Activated naive CD4-positive, alpha-beta T cell treated with anti-CD3 and anti-CD28 coated beads for 36 hours (primary cell): Measurements from ENCODE around the gene KIF27. TPM values are rescaled to one million over a fixed set of nuclear protein-coding genes. Genes with fewer than 3 reads are reported as not detected.
"Not testable (repeated sequence)": the region's sequence is repeated elsewhere in the genome, so short reads cannot be mapped to it uniquely, and the experiment has no call there.

Source experiments
- CTCF ChIA-PET: fragments of 350-600 bp; sonication (Branson Sonifier 250); formaldehyde crosslinking; loops from one replicate; lab custom pipeline; 2021; ENCODE audit warnings: antibody characterized with exemption; lab: Charles Lee
- DNase-seq: peaks from one replicate; pipeline ENCODE4 v3.0.0-alpha.2; 2020
- H3K27ac Mint-ChIP-seq: one replicate; pipeline ENCODE4 v1.8.0; 2021; ENCODE audit warnings: mild to moderate bottlenecking, mixed read lengths
- H3K27me3 Mint-ChIP-seq: one replicate; pipeline ENCODE4 v1.8.0; 2021; ENCODE audit warnings: low read depth, mixed read lengths
- H3K36me3 Mint-ChIP-seq: one replicate; pipeline ENCODE4 v1.8.0; 2021; ENCODE audit warnings: low read depth, mixed read lengths
- H3K4me1 Mint-ChIP-seq: one replicate; pipeline ENCODE4 v1.8.0; 2021; ENCODE audit warnings: low read depth, mixed read lengths
- H3K4me3 Mint-ChIP-seq: one replicate; pipeline ENCODE4 v1.8.0; 2021; ENCODE audit warnings: mild to moderate bottlenecking, moderate library complexity, mixed read lengths
- H3K9me3 Mint-ChIP-seq: one replicate; pipeline ENCODE4 v1.8.0; 2021; ENCODE audit warnings: mixed read lengths
- intact Hi-C: fragments of 100-400 bp; cut with micrococcal nuclease; formaldehyde crosslinking; loops from one replicate; pipeline ENCODE4 v1.15.1; 2023
- total RNA-seq, 2 experiments: library from RNA; stranded (reverse); gene quantifications; one replicate each; pipeline ENCODE4 v1.2.3, GENCODE V29; 2021

KIF27 gene
- total RNA-seq, 2 experiments from 2014 or later = 2.7 to 3.8 TPM

GRCh38 chr9:83956436-83957247 lies 35.4 kb upstream of the KIF27 start:
- CTCF ChIA-PET = no interaction called here
- H3K27me3 Mint-ChIP-seq = no peaks in the 10 kb centered on the region
- peak overlapping the region; percentile 87 for H3K27ac Mint-ChIP-seq
- intact Hi-C loops = loop anchor here (1.0 kb wide), 2 partner anchors 24 to 35 kb away; partner anchors contain the start of genes HNRNPK, KIF27 and RMI1
- peaks cover 15% of the 10 kb centered on the region for H3K36me3 Mint-ChIP-seq
- H3K4me1 Mint-ChIP-seq = peaks cover 15% of the 10 kb centered on the region
- peak; percentile 75 for DNase-seq
- H3K4me3 Mint-ChIP-seq = peak overlapping the region; percentile 97
- H3K9me3 Mint-ChIP-seq = no peaks in the 10 kb centered on the region

DNA sequence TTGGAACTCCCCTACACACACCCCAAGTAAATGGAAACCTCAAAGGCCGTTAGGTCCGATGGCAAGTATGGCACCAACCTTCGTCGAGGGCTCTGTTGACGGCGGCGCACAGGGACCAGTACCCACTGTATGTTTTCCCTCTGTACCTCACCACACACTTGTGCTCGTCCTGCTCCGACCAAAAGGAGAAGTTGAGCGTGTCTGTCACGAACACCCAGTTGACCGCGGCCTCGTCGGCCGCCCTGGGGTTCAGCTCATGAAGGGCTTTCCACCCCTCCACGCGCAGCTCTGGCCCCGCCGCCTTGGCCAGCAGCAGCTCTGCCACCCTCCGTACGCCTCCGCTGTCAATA lies 34.8 kb upstream of the KIF27 start:
- peak; percentile 48 for DNase-seq
- Mint-ChIP-seq H3K9me3 (no peaks in the 10 kb centered on the region), H3K27ac (peak overlapping the region; percentile 87), H3K36me3 (peaks cover 17% of the 10 kb centered on the region), H3K4me3 (peak overlapping the region; percentile 97), H3K27me3 (no peaks in the 10 kb centered on the region), H3K4me1 (peaks cover 15% of the 10 kb centered on the region)
- CTCF ChIA-PET = no interaction called here
- intact Hi-C loops = loop anchor here (1.0 kb wide), 2 partner anchors 24 to 35 kb away; partner anchors contain the start of genes HNRNPK, KIF27 and RMI1

GRCh38 chr9:83948096-83948495 lies 26.9 kb upstream of the KIF27 start:
- H3K4me3 Mint-ChIP-seq, intact Hi-C loops, H3K27me3 Mint-ChIP-seq, DNase-seq, CTCF ChIA-PET, H3K27ac Mint-ChIP-seq, H3K4me1 Mint-ChIP-seq, H3K9me3 Mint-ChIP-seq: not testable (repeated sequence)
- H3K36me3 Mint-ChIP-seq = peaks cover 27% of the 10 kb centered on the region

DNA sequence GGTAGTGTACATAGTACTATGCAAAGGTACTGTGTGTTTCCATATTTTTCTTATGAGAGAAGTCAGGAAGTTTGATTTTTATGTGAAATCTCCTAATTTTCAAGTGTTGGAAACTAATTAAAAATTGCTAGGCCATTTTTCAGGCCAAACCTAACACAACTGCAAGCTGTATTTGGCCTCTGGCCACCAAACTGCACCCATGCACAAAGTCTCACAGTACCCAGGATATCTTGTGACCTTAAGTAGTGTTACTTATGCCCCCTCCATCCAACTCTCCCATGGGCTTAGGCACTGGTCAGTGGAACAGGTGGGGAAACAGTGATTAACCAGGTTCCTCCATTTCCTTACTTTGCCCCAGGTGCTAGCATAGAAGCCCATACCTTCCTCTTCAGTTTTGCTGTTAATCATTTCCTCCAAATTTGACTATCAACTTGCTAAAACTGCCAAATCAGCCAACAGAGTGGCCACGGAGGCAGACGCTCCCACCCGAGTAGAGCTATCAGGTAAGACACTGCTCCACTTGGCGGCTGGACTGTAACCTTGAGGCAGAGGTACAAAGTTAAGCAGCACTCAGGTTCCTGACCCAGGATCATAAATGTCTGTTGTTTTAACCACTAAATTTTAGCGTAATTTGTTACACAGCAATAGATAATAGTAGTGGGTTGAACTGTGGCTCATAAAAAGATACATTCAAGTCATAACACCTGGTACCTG lies 19.5 kb upstream of the KIF27 start:
- Mint-ChIP-seq H3K36me3 (peaks cover 19% of the 10 kb centered on the region), H3K4me1 (no peaks in the 10 kb centered on the region), H3K27ac (peak overlapping the region; percentile 53), H3K27me3 (no peaks in the 10 kb centered on the region), H3K4me3 (no peak overlapping the region), H3K9me3 (no peaks in the 10 kb centered on the region)
- intact Hi-C loops = no loop called here
- no peak for DNase-seq
- CTCF ChIA-PET = interaction anchor here (0.5 to 2.5 kb wide), 5 partner anchors 12 to 323 kb away, joined by 3 to 11 read pairs (median 5); no protein-coding TSS in a partner anchor

DNA sequence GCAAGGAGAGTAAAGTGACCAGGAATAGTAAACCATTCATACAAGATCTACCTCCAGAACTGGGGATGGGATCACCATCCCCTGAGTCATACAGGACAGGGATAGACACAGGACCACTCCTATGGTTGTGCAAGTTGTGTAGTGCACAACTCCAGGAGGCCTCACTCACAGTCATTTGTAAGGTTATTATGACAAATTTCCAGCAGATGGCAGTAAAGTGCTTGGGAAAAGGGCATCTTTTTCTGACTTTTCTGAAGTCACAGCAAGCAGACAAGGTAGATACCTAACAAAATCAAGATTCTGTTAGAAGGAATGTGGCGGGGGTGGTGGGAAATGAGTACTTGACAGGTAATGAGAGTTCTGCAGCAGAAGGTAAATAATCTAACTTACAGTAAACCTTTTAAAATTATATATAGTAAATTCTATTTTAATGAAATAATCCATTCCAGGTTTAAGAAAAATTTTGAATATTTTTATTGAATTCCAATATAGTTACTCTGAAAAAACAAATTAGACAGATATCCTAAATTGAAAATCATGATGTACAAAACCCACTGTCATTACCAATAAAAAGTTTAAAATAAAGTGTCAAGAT lies 16.7 kb upstream of the KIF27 start:
- no peaks in the 10 kb centered on the region for H3K4me1 Mint-ChIP-seq
- peak; percentile 35 for DNase-seq
- intact Hi-C loops = loop anchor here (1.0 to 10.0 kb wide), 6 partner anchors 42 to 377 kb away; partner anchors contain the start of genes HNRNPK and RMI1
- H3K4me3 Mint-ChIP-seq = no peak overlapping the region
- no peaks in the 10 kb centered on the region for H3K9me3 Mint-ChIP-seq
- no peaks in the 10 kb centered on the region for H3K27me3 Mint-ChIP-seq
- H3K27ac Mint-ChIP-seq = no peak overlapping the region
- H3K36me3 Mint-ChIP-seq = peaks cover 10% of the 10 kb centered on the region
- CTCF ChIA-PET = interaction anchor here (0.6 to 1.6 kb wide), 10 partner anchors 13 to 500 kb away, joined by 3 to 12 read pairs (median 4); no protein-coding TSS in a partner anchor

DNA sequence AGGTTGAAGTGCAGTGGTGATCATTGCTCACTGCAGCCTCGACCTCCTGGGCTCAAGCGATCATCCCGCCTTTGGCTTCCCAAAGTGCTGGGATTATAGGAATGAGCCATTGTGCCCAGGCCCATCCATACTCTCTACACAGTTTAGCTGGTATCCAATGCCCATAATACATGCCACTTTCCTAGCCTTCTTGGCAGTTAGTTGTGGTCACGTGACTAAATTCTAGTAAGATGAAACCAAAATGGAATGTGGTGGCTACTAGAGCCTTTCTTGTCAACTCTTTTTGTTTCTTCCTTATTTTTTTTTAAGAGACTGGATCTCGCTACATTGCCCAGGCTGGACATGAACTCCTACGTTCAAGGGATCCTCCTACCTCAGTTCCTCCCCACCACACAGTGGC lies 15.3 kb upstream of the KIF27 start:
- Mint-ChIP-seq H3K4me3 (no peak overlapping the region), H3K4me1 (peaks cover 8% of the 10 kb centered on the region), H3K36me3 (peaks cover 7% of the 10 kb centered on the region), H3K9me3 (no peaks in the 10 kb centered on the region), H3K27ac (no peak overlapping the region), H3K27me3 (no peaks in the 10 kb centered on the region)
- intact Hi-C loops = loop anchor here (10.0 kb wide), 1 partner anchor 138 kb away; no protein-coding TSS in a partner anchor
- DNase-seq = no peak
- CTCF ChIA-PET = interaction anchor here (0.7 to 1.6 kb wide), 8 partner anchors 13 to 379 kb away, joined by 3 to 10 read pairs (median 4); no protein-coding TSS in a partner anchor

- peaks cover 1% of the 10 kb centered on the region for H3K36me3 Mint-ChIP-seq
- DNase-seq = no peak
- H3K27me3 Mint-ChIP-seq = no peaks in the 10 kb centered on the region
- intact Hi-C loops = loop anchor here (10.0 kb wide), 1 partner anchor 139 kb away; no protein-coding TSS in a partner anchor
- no peaks in the 10 kb centered on the region for H3K9me3 Mint-ChIP-seq
- no peak overlapping the region for H3K27ac Mint-ChIP-seq
- CTCF ChIA-PET = interaction anchor here (0.6 to 1.3 kb wide), 2 partner anchors 326 to 379 kb away, joined by 3 to 5 read pairs; no protein-coding TSS in a partner anchor
- H3K4me3 Mint-ChIP-seq = no peak overlapping the region
- H3K4me1 Mint-ChIP-seq = peaks cover 12% of the 10 kb centered on the region
Measured at GRCh38 chr9:83935276-83935935, 14.2 kb upstream of the KIF27 start.

GRCh38 chr9:83934569-83935275 lies 13.5 kb upstream of the KIF27 start:
- no peaks in the 10 kb centered on the region for H3K9me3 Mint-ChIP-seq
- H3K27me3 Mint-ChIP-seq = no peaks in the 10 kb centered on the region
- H3K27ac Mint-ChIP-seq = no peak overlapping the region
- H3K4me3 Mint-ChIP-seq = no peak overlapping the region
- peaks cover 12% of the 10 kb centered on the region for H3K4me1 Mint-ChIP-seq
- H3K36me3 Mint-ChIP-seq = peaks cover 1% of the 10 kb centered on the region
- intact Hi-C loops = loop anchor here (10.0 kb wide), 1 partner anchor 140 kb away; no protein-coding TSS in a partner anchor
- CTCF ChIA-PET = interaction anchor here (0.6 to 1.4 kb wide), 3 partner anchors 238 to 380 kb away, joined by 3 to 5 read pairs (median 3); no protein-coding TSS in a partner anchor
- no peak for DNase-seq

DNA sequence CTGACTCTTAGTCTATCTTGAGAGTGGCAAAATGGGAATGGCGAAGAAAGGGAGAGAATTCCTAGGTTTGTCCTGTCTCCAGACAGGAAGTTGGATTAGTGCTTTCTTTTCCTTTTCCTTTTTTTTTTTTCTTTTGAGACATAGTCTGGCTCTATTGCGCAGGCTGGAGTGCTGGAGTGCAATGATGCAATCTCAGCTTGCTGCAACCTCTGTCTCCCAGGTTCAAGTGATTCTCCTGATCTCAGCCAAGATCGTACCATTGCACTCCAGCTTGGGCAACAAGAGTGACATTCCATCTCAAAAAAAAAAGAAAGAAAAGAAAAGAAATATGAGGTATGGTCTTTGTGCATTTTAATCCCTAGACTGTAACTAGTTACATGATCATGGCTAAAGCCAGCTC lies 12.6 kb upstream of the KIF27 start:
- CTCF ChIA-PET = interaction anchor here (1.3 to 1.4 kb wide), 2 partner anchors 239 to 327 kb away, joined by 3 to 5 read pairs; no protein-coding TSS in a partner anchor
- no peak overlapping the region for H3K4me3 Mint-ChIP-seq
- intact Hi-C loops = loop anchor here (10.0 kb wide), 1 partner anchor 141 kb away; no protein-coding TSS in a partner anchor
- no peaks in the 10 kb centered on the region for H3K27me3 Mint-ChIP-seq
- no peaks in the 10 kb centered on the region for H3K9me3 Mint-ChIP-seq
- H3K27ac Mint-ChIP-seq = no peak overlapping the region
- H3K36me3 Mint-ChIP-seq = peaks cover 1% of the 10 kb centered on the region
- DNase-seq = no peak
- H3K4me1 Mint-ChIP-seq = peaks cover 12% of the 10 kb centered on the region

DNA sequence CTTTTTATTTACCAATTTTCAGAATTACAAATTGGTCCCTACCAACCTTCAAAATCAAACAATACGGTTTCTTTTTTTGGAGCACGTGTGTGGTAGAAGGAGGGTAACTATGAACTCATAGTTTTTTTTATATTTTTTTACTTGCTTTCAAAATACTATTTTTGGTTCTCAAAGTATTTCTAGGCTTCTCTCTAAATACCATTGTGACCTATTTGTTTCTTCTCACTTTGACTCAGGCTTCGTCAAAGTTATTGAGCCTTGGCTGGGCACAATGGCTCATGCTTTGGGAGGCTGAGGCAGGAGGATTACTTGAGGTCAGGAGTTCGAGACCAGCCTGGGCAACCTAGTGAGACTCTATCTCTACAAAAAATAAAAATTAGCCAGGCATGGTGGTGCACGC lies 11.6 kb upstream of the KIF27 start:
- DNase-seq = no peak
- Mint-ChIP-seq H3K9me3 (no peaks in the 10 kb centered on the region), H3K4me3 (no peak overlapping the region), H3K27me3 (no peaks in the 10 kb centered on the region), H3K27ac (no peak overlapping the region), H3K4me1 (peaks cover 12% of the 10 kb centered on the region), H3K36me3 (no peaks in the 10 kb centered on the region)
- intact Hi-C loops = loop anchor here (10.0 kb wide), 1 partner anchor 142 kb away; no protein-coding TSS in a partner anchor
- CTCF ChIA-PET = interaction anchor here (0.6 to 1.0 kb wide), 4 partner anchors 11 to 251 kb away, joined by 3 to 5 read pairs (median 3); no protein-coding TSS in a partner anchor

DNA sequence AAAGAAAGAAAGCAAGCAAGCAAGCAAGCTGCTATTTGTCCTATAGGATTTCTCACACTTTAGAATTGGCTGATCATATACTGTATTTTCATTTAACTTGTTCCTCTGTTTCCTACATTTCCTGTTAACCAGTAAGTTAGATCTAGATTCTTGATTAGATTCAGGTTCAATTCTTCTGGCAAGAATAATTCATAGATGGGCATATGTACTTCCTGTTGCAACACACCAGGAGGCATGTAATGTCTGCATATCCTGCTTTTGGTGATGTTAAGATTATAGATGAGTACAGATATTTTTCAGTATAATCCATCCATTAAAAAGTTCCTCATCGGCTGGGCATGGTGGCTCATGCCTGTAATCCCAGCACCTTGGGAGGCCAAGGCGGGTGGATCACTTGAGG lies 10.8 kb upstream of the KIF27 start:
- Mint-ChIP-seq H3K4me3 (no peak overlapping the region), H3K9me3 (no peaks in the 10 kb centered on the region), H3K4me1 (peaks cover 12% of the 10 kb centered on the region), H3K27ac (no peak overlapping the region), H3K27me3 (no peaks in the 10 kb centered on the region), H3K36me3 (no peaks in the 10 kb centered on the region)
- DNase-seq = no peak
- CTCF ChIA-PET = interaction anchor here (1.0 kb wide), 1 partner anchor 10 kb away, joined by 3 read pairs; no protein-coding TSS in a partner anchor
- intact Hi-C loops = loop anchor here (10.0 kb wide), 1 partner anchor 143 kb away; no protein-coding TSS in a partner anchor
